ENCODE measurements around the gene RELA. TPM values are rescaled to one million over a fixed set of nuclear protein-coding genes. Genes with fewer than 3 reads are reported as not detected.

The RELA gene
- total and polyA plus RNA-seq, 2 of the 13 experiments (the other 11 are each of a cell fraction or from before 2014, with no cell fraction given) = 21.4 to 40.5 TPM

DNA sequence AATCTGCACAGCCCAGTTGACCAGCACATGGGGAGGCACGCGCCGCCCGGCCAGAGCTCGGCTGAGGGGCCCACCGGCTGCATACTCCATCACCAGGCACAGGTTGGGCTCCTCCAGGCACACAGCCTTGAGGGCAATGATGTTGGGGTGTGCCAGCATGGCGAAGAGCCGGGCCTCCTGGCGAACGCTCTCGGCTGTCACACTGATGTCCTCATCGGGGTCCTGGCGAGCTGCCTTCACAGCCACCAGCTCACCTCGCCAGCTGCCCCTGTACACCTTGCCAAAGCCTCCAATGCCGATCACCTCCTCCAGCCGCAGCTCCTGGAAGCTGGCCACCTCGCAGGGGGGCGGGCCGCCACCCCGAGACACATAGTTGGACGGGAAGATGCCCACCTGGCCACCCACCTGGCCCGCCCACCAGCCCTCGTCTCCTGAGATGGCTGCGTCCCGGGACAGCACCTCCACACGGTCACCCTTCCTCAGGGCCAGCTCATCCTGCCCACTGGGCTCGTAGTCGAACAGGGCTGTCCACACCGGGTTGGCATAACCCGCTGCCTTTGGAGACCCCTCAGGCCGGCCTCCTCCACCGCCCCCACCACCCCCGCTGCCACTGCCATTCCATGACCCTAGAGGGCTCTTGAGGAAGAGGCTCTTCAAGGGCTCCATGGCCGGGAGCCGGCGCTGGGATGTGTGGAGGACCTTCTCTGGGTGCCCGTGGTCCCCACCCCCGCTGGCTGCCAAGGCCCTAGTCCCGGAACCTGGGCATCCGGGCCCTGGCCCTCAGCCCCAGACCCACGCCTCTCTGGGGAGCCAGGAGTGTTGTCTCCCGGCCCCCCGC lies 49.4 kb downstream of the RELA start:
- Histone ChIP-seq H3K27ac (ENCODE audit: extremely low read length, insufficient read depth, low read length) (peak overlapping the region; percentile 90), H3K9ac (ENCODE audit: insufficient read depth, low read depth, low read length) (peak overlapping the region; percentile 95), H3K4me2 (ENCODE audit: low read depth, low read length) (peak overlapping the region; percentile 96), H3K27me3 (ENCODE audit: control insufficient read depth in 1 of 2, insufficient read depth in 2 of 2, low read length in 2 of 2) (no peaks in the 10 kb centered on the region; a peak in 1 of 5 replicates), H3K79me2 (ENCODE audit: insufficient read depth, low read length) (peaks cover 66% of the 10 kb centered on the region), H3K9me3 (ENCODE audit: low read length) (no peaks in the 10 kb centered on the region), H2AFZ (ENCODE audit: low read length) (no peak overlapping the region), H3K4me1 (ENCODE audit: insufficient read depth, low read length) (peaks cover 51% of the 10 kb centered on the region), H3K36me3 (replicated peaks in 1 of 2; ENCODE audit: control insufficient read depth in 1 of 2, insufficient read depth in 2 of 2, low read length in 2 of 2) (peaks cover 10 to 38% of the 10 kb centered on the region in 2 experiments; a peak in 4 of 5 replicates), H4K20me1 (ENCODE audit: insufficient read depth, low read length) (peaks cover 23% of the 10 kb centered on the region; the same call in 1 of the 2 replicates), H3K4me3 (replicated peaks in 1 of 3; ENCODE audit: insufficient read depth in 1 of 3, low read depth in 2 of 3, low read length in 3 of 3) (peak overlapping the region; percentile 84 to 97 (median 94))
- WGBS (ENCODE audit: low lambda C conversion rate) = 0% methylated on average over 5 of the region's 43 CpGs
- intact Hi-C loops (cut with micrococcal nuclease; ENCODE audit: unreplicated experiment) = no loop called here
- DNase-seq (ENCODE audit: low spot score) (no peak), FAIRE-seq (no peak), ATAC-seq (no peak; the same call in 2 of the 3 replicates)
- in situ Hi-C loops (cut with HindIII; ENCODE audit: extremely low pct_ligation_motif_present, low pct_unique_long_range_greater_than_20kb) = loop anchor here (5.0 kb wide), 1 partner anchor 36 kb away; the partner anchor contains the start of gene EHBP1L1
- no TSS peak for BruUV-seq (replicated peaks)
- CTCF ChIA-PET (ENCODE audit: low intra/inter-chr PET ratio, low total read pairs) = no interaction called here
- POLR2A ChIA-PET = interaction anchor here (0.6 to 4.3 kb wide), 11 partner anchors 11 to 194 kb away, joined by 3 to 48 read pairs (median 4); partner anchors contain the start of genes KAT5, SIPA1 and ZNRD2
- TF ChIP-seq ZNF562 (CRISPR knock-in tag; IDR thresholded peaks at IDR 0.05; ENCODE audit: borderline replicate concordance) (no peak), HES4 (CRISPR knock-in tag; IDR thresholded peaks at IDR 0.05; ENCODE audit: borderline replicate concordance) (no peak), ZNF788 (CRISPR knock-in tag; IDR thresholded peaks at IDR 0.05; ENCODE audit: borderline replicate concordance) (no peak), U2AF2 (IDR thresholded peaks at IDR 0.05; ENCODE audit: low read depth, low read length) (no peak), BORCS8-MEF2B (CRISPR knock-in tag; IDR thresholded peaks at IDR 0.05) (0 out of 2 replicates have a peak, but pooled peaks have one; percentile 24), EEA1 (CRISPR knock-in tag; IDR thresholded peaks at IDR 0.05; ENCODE audit: borderline replicate concordance) (0 out of 2 replicates have a peak, but pooled peaks have one; percentile 67), AGO2 (optimal IDR thresholded peaks at IDR 0.05; ENCODE audit: low read depth, low read length) (peak; percentile 88), NCOA5 (CRISPR knock-in tag; IDR thresholded peaks at IDR 0.05) (0 out of 2 replicates have a peak, but pooled peaks have one; percentile 21), KLF12 (CRISPR knock-in tag; IDR thresholded peaks at IDR 0.05; ENCODE audit: borderline replicate concordance) (no peak), ZNF337 (CRISPR knock-in tag; IDR thresholded peaks at IDR 0.05; ENCODE audit: borderline replicate concordance, low read depth) (no peak), HMG20A (CRISPR knock-in tag; IDR thresholded peaks at IDR 0.05; ENCODE audit: borderline replicate concordance) (no peak), MAFG (CRISPR knock-in tag; IDR thresholded peaks at IDR 0.05) (no peak), ZC3H13 (CRISPR knock-in tag; IDR thresholded peaks at IDR 0.05) (peak; percentile 24; the same call in 1 of the 2 replicates), NFE2L1 (CRISPR knock-in tag; IDR thresholded peaks at IDR 0.05; ENCODE audit: borderline replicate concordance) (0 out of 2 replicates have a peak, but pooled peaks have one; percentile 36), SMARCC2 (IDR thresholded peaks at IDR 0.05) (no peak), ZFYVE20 (CRISPR knock-in tag; IDR thresholded peaks at IDR 0.05; ENCODE audit: borderline replicate concordance, low read depth) (no peak), MIER3 (CRISPR knock-in tag; IDR thresholded peaks at IDR 0.05; ENCODE audit: borderline replicate concordance) (no peak)
- TF ChIP-seq, protein P1, sequence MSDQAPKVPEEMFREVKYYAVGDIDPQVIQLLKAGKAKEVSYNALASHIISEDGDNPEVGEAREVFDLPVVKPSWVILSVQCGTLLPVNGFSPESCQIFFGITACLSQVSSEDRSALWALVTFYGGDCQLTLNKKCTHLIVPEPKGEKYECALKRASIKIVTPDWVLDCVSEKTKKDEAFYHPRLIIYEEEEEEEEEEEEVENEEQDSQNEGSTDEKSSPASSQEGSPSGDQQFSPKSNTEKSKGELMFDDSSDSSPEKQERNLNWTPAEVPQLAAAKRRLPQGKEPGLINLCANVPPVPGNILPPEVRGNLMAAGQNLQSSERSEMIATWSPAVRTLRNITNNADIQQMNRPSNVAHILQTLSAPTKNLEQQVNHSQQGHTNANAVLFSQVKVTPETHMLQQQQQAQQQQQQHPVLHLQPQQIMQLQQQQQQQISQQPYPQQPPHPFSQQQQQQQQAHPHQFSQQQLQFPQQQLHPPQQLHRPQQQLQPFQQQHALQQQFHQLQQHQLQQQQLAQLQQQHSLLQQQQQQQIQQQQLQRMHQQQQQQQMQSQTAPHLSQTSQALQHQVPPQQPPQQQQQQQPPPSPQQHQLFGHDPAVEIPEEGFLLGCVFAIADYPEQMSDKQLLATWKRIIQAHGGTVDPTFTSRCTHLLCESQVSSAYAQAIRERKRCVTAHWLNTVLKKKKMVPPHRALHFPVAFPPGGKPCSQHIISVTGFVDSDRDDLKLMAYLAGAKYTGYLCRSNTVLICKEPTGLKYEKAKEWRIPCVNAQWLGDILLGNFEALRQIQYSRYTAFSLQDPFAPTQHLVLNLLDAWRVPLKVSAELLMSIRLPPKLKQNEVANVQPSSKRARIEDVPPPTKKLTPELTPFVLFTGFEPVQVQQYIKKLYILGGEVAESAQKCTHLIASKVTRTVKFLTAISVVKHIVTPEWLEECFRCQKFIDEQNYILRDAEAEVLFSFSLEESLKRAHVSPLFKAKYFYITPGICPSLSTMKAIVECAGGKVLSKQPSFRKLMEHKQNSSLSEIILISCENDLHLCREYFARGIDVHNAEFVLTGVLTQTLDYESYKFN (CRISPR knock-in tag; conservative IDR thresholded peaks at IDR 0.05) = no peak
- TF ChIP-seq, protein P2, sequence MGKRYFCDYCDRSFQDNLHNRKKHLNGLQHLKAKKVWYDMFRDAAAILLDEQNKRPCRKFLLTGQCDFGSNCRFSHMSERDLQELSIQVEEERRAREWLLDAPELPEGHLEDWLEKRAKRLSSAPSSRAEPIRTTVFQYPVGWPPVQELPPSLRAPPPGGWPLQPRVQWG (CRISPR knock-in tag; IDR thresholded peaks at IDR 0.05; ENCODE audit: borderline replicate concordance, low read depth) = no peak
- TF ChIP-seq, protein P3, sequence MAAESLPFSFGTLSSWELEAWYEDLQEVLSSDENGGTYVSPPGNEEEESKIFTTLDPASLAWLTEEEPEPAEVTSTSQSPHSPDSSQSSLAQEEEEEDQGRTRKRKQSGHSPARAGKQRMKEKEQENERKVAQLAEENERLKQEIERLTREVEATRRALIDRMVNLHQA (CRISPR knock-in tag; IDR thresholded peaks at IDR 0.05) = no peak

Data from HepG2 (cell line).